ENCODE data around the gene MCF2L.

Gene MCF2L

DNA sequence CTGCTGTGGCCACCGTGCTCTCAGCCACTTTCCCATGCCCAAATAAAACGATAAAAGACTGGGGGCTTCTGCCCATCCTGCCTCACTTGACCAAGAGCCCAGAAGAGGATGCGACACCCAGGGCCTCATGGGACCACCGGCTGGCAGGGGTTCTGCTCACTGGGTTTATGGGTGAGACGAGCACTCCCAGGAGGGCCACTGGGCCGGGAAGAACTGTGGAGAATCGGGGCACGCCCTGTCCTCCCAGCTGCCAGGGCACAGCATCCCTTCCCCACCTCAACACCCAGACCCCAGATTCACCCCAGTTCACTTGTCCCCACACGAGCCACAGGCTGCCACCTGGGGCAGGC, 148.9 kb downstream of the MCF2L start:
- Histone ChIP-seq H3K4me3 (ENCODE audit: low read depth, low read length) (no peak overlapping the region), H3K27me3 (ENCODE audit: insufficient read depth, low read depth, severe bottlenecking) (no peaks in the 10 kb centered on the region), H3K27ac (no peak overlapping the region), H3K36me3 (no peaks in the 10 kb centered on the region), H3K9me3 (ENCODE audit: severe bottlenecking) (no peaks in the 10 kb centered on the region)
- TF ChIP-seq, protein P1, sequence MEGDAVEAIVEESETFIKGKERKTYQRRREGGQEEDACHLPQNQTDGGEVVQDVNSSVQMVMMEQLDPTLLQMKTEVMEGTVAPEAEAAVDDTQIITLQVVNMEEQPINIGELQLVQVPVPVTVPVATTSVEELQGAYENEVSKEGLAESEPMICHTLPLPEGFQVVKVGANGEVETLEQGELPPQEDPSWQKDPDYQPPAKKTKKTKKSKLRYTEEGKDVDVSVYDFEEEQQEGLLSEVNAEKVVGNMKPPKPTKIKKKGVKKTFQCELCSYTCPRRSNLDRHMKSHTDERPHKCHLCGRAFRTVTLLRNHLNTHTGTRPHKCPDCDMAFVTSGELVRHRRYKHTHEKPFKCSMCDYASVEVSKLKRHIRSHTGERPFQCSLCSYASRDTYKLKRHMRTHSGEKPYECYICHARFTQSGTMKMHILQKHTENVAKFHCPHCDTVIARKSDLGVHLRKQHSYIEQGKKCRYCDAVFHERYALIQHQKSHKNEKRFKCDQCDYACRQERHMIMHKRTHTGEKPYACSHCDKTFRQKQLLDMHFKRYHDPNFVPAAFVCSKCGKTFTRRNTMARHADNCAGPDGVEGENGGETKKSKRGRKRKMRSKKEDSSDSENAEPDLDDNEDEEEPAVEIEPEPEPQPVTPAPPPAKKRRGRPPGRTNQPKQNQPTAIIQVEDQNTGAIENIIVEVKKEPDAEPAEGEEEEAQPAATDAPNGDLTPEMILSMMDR (IDR thresholded peaks at IDR 0.05; ENCODE audit: low read depth, low read length), result no peak
- peak; percentile 9 for DNase-seq

DNA sequence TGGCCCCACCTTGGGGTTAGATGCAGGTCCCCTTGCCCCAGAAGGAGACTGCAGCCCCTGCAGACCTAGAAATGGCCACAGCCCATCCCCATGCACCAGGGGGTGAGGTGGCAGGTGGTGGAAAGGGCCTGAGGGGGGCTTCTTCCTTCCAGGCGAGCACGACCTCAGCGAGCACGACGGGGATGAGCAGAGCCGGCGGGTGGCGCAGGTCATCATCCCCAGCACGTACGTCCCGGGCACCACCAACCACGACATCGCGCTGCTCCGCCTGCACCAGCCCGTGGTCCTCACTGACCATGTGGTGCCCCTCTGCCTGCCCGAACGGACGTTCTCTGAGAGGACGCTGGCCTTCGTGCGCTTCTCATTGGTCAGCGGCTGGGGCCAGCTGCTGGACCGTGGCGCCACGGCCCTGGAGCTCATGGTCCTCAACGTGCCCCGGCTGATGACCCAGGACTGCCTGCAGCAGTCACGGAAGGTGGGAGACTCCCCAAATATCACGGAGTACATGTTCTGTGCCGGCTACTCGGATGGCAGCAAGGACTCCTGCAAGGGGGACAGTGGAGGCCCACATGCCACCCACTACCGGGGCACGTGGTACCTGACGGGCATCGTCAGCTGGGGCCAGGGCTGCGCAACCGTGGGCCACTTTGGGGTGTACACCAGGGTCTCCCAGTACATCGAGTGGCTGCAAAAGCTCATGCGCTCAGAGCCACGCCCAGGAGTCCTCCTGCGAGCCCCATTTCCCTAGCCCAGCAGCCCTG, 149.4 kb downstream of the MCF2L start:
- Histone ChIP-seq H3K9me3 (ENCODE audit: severe bottlenecking) (no peaks in the 10 kb centered on the region), H3K36me3 (no peaks in the 10 kb centered on the region), H3K27me3 (ENCODE audit: insufficient read depth, low read depth, severe bottlenecking) (no peaks in the 10 kb centered on the region), H3K4me3 (ENCODE audit: low read depth, low read length) (no peak overlapping the region), H3K27ac (no peak overlapping the region)
- DNase-seq, result peak; percentile 11
- TF ChIP-seq, protein P1 (IDR thresholded peaks at IDR 0.05; ENCODE audit: low read depth, low read length), result no peak

DNA sequence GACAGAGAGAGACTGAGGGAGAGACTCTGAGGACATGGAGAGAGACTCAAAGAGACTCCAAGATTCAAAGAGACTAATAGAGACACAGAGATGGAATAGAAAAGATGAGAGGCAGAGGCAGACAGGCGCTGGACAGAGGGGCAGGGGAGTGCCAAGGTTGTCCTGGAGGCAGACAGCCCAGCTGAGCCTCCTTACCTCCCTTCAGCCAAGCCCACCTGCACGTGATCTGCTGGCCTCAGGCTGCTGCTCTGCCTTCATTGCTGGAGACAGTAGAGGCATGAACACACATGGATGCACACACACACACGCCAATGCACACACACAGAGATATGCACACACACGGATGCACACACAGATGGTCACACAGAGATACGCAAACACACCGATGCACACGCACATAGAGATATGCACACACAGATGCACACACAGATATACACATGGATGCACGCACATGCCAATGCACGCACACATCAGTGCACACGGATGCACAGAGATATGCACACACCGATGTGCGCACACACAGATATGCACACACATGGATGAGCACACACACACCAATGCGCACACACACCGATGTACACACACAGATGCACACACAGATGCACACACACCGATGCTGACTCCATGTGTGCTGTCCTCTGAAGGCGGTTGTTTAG, 150.3 kb downstream of the MCF2L start:
- peak; percentile 5 for DNase-seq
- Histone ChIP-seq H3K36me3 (no peaks in the 10 kb centered on the region), H3K27ac (no peak overlapping the region)

DNA sequence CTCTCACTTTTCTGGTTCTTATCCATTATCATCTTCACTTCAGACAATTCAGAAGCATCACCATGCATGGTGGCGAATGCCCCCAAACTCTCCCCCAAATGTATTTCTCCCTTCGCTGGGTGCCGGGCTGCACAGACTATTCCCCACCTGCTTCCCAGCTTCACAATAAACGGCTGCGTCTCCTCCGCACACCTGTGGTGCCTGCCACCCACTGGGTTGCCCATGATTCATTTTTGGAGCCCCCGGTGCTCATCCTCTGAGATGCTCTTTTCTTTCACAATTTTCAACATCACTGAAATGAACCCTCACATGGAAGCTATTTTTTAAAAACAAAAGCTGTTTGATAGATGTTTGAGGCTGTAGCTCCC, 150.8 kb downstream of the MCF2L start:
- DNase-seq, result no peak
- H3K9me3 ChIP-seq (ENCODE audit: severe bottlenecking), result no peaks in the 10 kb centered on the region
- no peak overlapping the region for H3K27ac ChIP-seq
- TF ChIP-seq, protein P1 (IDR thresholded peaks at IDR 0.05; ENCODE audit: low read depth, low read length), result no peak
- H3K4me3 ChIP-seq (ENCODE audit: low read depth, low read length), result no peak overlapping the region
- no peaks in the 10 kb centered on the region for H3K27me3 ChIP-seq (ENCODE audit: insufficient read depth, low read depth, severe bottlenecking)
- no peaks in the 10 kb centered on the region for H3K36me3 ChIP-seq

More for the DNA sequence above, 150.3 kb downstream of the MCF2L start:
- no peaks in the 10 kb centered on the region for H3K9me3 ChIP-seq (ENCODE audit: severe bottlenecking)
- H3K4me3 ChIP-seq (ENCODE audit: low read depth, low read length), result no peak overlapping the region
- no peaks in the 10 kb centered on the region for H3K27me3 ChIP-seq (ENCODE audit: insufficient read depth, low read depth, severe bottlenecking)
- TF ChIP-seq, protein P1 (IDR thresholded peaks at IDR 0.05; ENCODE audit: low read depth, low read length), result no peak

DNA sequence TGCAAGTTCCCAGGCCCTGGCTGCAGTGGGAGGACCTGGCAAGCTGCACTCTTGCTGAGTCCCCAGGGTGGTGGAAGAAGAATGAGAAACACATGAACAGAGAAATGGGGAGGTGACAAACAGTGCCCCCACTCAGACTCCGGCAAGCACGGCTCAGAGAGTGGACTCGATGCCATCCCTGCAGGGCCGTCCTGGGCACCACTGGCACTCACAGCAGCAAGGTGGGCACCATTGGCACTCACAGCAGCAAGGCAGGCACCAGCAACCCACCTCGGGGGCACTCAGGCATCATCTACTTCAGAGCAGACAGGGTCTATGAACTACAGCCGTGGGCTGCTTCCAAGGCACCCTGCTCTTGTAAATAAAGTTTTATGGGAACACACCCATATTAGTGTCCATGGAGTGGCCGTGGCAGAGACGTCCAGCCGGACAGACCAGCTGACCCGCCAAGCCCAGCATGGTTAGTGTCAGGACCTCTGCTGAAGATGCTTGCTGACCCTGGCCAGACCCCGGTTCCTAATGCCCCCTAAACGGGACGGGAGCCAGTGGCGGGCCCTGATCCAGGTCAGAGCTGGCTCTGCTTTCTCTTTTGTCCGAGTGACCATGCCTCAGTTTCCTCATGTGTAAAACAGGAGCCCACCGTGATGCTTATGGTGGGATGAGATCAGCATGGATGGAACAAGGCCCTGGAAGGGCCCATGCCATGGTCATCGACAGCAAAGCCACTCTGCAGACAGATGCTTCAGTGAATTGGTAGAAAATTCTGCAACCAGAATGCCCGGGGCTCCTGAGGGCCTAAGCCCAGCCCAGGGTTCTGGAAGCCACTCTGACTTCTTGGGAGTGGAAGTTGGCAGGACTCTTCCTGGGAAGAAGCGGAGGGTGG, 151.5 kb downstream of the MCF2L start:
- peak; percentile 8 for DNase-seq

More for the DNA sequence above, 151.5 kb downstream of the MCF2L start:
- Histone ChIP-seq H3K9me3 (ENCODE audit: severe bottlenecking) (no peaks in the 10 kb centered on the region), H3K36me3 (no peaks in the 10 kb centered on the region), H3K27me3 (ENCODE audit: insufficient read depth, low read depth, severe bottlenecking) (no peaks in the 10 kb centered on the region), H3K27ac (no peak overlapping the region), H3K4me3 (ENCODE audit: low read depth, low read length) (no peak overlapping the region)
- TF ChIP-seq, protein P1 (IDR thresholded peaks at IDR 0.05; ENCODE audit: low read depth, low read length), result no peak
